Activated naive CD4-positive, alpha-beta T cell treated with Interleukin-2 at 50 U/mL for 16 hours (primary cell): Measurements from ENCODE around the gene CCDC54.
"Not testable (repeated sequence)": the region's sequence is repeated elsewhere in the genome, so short reads cannot be mapped to it uniquely, and the experiment has no call there.

Experiments used
- DNase-seq: peaks from one replicate; pipeline ENCODE4 v3.0.0-alpha.2; 2020

The CCDC54 gene

GRCh38 chr3:107377151-107377550, at the start of gene CCDC54:
TSS of gene CCDC54 (plus strand) at chr3:107377439. CDS start at chr3:107377588, 149 bp downstream.
- DNase-seq, result no peak

DNA sequence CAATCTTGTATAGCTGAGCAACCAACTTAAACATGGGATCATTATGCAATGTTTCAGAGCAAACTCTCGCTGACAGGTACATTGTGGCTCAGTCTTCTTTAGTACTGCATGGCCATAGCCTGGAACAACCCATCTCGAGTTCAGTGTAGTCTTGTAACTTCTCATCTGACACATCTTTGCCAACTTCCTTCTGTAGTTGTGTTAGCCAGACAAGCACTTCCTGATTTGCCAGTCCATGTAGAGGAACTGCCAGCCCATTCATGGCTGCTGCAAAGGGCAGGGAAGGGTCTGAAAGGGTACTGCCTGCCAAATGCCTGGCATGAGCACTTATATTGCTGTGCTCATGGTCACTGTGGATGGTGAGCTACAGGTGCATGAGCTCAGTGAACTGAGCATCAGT, 49.2 kb upstream of the CCDC54 start:
- no peak for DNase-seq

GRCh38 chr3:107329088-107329487, 48.2 kb upstream of the CCDC54 start:
- DNase-seq, result no peak

DNA sequence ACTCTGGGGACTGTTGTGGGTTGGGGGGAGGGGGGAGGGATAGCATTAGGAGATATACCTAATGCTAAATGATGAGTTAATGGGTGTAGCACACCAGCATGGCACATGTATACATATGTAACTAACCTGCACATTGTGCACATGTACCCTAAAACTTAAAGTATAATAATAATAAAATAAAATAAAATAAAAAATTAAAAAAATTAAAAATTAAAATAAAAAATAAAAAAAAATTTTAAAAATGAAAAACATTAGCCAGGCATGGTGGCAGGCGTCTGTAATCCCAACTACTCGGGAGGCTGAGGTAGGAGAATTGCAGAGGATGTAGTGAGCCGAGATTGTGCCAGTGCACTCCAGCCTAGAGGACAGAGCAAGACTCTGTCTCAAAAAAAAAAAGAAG, 37.5 kb upstream of the CCDC54 start:
- not testable (repeated sequence) for DNase-seq

DNA sequence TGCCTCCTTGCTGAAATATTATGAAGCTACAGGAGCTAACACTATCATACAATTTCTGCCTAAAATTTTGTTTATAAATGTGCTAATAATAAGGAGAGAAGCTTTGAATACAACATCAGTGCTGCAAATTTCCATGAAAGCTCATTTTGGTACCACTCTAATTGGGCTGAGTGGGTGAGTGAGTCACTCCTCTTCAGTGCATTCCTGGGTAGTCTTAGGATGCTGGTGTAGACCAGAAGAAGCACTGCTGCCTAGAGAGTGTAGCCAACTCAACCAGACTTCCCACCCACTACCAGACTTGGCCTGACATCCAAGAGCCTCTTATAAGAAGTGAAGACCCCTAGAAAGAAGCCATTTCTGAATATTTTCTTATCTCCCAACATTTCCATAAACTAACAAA, 32.5 kb upstream of the CCDC54 start:
- no peak for DNase-seq

- no peak for DNase-seq
These were observed 31.3 kb upstream of the CCDC54 start for GRCh38 chr3:107345822-107346405.

DNA sequence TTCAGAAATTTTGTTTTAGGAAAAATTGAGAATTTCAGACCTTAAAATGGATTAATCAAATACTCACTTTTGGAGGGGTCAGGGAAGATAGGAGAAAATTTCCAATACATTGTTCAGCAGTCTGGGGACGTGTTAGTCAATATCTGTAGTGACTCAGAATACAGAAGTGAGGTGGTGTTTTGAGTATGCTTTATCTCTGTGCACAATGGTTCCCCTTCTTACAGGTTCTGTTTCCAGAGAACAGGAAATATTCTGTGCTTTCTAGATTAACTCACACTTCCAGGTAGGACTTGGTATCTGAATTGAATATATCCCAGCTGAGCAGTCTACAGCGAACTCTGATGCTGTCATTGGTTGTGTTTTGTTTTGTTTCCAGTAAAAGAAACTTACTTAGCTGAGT, 30.7 kb upstream of the CCDC54 start:
- DNase-seq, result no peak

- no peak for DNase-seq
These were observed 29.5 kb upstream of the CCDC54 start for GRCh38 chr3:107347751-107348150.

DNA sequence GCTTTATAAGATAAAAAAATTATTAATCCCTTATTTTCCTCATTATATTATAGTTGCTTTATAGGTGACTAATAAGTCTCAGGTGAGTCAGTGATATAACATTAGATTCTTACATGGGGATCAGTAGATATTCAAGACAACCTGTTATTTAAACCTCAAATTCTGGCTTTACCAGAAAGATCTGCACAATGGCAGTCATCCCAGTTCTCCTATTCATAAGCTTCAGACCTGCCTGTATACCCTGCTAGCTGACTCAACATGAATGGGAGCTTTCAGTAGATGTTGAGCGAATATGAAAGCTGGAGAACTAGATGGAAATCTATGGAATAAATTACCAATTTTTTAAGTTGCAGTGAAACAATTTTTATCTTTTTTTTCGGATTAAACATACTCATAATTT, 20.5 kb upstream of the CCDC54 start:
- no peak for DNase-seq

- DNase-seq, result no peak
These were observed 15.6 kb upstream of the CCDC54 start for GRCh38 chr3:107361633-107362032.

DNA sequence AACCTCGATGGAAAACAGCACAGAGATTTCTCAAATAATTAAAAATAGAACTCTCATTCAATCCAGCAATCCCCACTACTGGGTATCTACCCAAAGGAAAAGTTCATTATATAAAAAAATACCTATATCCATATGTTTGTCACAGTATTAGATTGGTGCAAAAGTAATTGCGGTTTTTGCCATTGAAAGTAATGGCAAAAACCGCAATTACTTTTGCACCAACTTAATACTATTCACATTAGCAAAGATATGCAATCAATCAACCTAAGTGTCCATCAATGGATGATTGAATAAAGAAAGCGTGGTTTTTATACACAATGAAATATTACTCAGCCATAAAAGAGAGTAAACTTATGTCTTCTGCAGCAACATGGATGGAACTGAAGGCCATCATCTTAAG, 12.2 kb upstream of the CCDC54 start:
- no peak for DNase-seq

DNA sequence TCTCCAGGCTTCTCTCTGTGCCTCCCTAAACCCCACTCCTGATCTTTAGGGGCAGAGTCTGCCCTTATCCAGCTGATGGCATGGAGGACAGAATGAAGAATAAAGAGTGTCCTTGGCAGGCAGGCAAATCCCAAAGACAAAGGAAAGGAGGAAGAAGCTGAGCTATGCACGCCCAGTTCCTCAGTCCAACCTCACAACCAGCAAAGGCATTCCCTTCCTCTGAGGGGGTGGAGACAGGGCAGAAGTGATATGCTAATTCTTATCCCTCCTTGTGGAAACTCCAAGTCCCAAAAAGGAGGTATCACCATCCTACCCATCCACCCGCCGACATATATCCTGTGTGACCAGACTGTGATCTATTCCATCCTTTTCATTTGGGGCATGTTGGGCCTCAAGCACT, 10.5 kb upstream of the CCDC54 start:
- no peak for DNase-seq

GRCh38 chr3:107367353-107367752, 9.9 kb upstream of the CCDC54 start:
- no peak for DNase-seq

- DNase-seq, result no peak
These were observed 8.4 kb upstream of the CCDC54 start for GRCh38 chr3:107368654-107369398.

DNA sequence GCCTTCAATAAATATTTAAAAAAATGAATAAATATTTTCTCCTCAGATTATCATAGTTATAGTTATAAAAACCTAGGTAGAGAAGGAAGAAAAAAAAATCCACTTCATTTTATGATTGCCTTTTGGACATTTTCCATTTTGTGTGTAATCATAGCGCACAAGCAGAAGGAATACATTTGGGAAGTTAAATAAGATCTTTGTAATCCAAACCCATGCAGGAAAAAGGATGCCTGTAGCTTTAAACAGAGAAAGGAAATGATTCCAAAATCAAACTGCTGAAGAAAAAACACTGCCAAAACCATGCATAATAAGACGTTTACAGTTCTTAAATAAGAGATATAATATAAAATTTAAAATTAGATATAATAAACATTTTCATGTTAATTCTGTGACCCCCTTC, 7.4 kb upstream of the CCDC54 start:
- no peak for DNase-seq

DNA sequence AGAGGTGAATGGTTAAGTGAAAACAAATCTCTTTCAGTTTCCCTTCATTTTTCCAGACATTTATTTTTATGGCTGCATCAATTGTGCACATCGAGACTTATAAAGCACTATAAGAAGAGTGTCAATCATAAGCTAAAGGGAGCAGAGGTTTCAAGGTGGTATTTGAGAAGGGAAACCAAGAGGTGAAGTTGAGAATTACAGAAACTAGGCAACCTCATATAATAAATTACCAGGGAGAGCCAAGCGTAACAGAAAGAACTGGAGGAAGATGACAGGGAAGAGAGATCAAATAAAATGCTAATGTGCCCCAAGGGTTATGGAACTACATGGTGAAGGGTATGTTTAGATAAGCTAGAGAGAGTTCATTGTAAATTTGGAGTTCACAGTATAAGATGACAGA, 6.3 kb upstream of the CCDC54 start:
- no peak for DNase-seq

- no peak for DNase-seq
These were observed 4.7 kb upstream of the CCDC54 start for GRCh38 chr3:107372506-107372905.

GRCh38 chr3:107373896-107374295, 3.3 kb upstream of the CCDC54 start:
- DNase-seq, result no peak

DNA sequence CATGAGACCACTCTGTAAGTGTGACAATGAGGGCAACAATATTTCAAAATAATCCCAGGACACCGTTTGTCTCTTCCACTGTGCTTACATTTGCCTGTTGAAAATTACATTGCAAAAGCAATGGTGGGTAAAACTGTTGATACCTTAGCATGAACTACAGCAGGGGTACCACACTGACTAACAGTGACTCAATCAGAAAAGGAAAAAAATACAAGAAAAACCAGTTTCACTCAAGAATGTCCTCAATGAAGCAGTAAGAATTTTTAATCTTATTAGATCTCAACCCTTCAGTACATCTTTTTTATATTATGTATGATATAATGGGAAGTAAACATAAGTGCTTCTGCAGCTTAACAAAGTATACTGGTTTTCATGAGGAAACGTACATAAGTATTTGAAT, 1.6 kb upstream of the CCDC54 start:
- no peak for DNase-seq

GRCh38 chr3:107382631-107383030, 5.4 kb downstream of the CCDC54 start:
- DNase-seq, result no peak

DNA sequence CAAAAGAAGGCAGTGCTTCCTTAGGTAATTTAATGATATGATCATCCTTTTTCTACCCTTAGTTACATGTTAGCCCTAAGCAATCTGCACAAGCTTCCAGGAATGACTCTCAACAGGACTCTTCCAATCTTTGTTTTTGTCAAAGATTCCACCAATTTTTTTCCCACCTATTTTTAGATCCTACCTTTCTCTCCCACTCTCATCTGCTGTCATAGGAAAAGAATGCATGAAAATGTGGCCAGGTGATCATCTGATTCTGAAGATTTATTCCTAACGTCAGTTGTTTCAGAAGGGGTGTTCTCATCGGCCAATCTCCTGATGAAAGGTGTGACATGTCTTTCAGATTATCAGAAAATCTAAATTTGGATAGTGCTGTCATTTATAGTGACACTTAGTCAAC, 7.2 kb downstream of the CCDC54 start:
- DNase-seq, result no peak

GRCh38 chr3:107384907-107385306, 7.7 kb downstream of the CCDC54 start:
- DNase-seq, result no peak

DNA sequence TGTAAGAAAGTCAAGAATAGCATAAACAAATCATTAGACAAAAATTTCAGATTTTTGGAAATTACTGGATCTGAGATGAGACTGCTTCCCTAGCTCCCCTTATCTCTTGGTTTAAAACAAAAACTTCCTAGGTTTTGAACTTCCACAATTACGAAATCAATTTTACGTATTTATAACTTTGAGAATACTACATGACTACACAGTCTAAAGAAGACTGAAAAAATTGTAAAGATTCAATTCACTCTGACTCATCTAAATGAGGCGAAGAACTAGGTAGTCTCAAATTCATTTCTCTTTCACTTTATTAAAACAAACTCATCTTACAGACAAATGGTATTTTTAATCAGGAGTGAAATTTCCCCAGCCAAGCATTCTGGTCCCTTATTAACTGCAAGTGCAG, 10.3 kb downstream of the CCDC54 start:
- no peak for DNase-seq

DNA sequence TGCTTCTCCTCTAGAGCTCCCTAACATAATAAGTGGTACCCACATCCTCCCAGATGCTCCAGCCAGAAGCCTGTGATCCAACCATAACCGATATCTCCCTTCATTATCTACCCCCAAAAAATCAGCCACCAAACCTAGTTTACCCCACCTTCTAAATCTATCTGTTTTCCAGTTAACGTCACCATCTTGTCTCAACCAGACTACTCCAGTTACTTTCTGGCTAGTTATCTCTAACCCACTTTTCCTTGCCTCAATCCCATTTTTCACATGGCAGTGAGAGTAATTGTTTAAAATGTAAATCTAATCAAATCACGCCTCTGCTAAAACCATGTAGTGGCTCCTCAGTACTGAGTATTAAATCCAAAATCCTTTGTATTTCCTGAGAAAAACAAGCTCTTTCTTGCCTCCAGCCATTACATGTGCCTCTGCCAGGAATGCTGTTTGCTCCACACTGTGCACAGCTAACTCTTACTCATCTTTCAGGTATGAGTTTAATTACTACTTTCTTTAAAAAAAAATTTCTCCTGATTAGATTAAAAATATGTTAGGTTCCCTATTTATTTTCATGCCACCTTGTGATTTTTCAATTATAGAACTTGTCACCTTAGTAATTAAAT, 15.4 kb downstream of the CCDC54 start:
- DNase-seq, result no peak

- no peak for DNase-seq
These were observed 17.3 kb downstream of the CCDC54 start for GRCh38 chr3:107394502-107394901.
